ENCODE results near the gene LRIG2.

The LRIG2 gene

GRCh38 chr1:113126207-113126606, 53.2 kb downstream of the LRIG2 start:
- Histone ChIP-seq H3K4me2 (ENCODE audit: insufficient read depth, low read length, poor library complexity, severe bottlenecking) (no peak overlapping the region), H3K79me1 (ENCODE audit: low read depth, low read length) (no peaks in the 10 kb centered on the region), H3K4me3 (ENCODE audit: low read length in 2 of 2) (no peak overlapping the region), H3K9me3 (replicated peaks in 1 of 2; ENCODE audit: control insufficient read depth in 2 of 2, insufficient read depth in 1 of 2, low read depth in 1 of 2, low read length in 2 of 2) (no peaks in the 10 kb centered on the region), H3K4ac (ENCODE audit: low read length) (no peak overlapping the region), H3K27me3 (ENCODE audit: control insufficient read depth in 3 of 3, insufficient read depth in 3 of 3, low read depth in 1 of 3, low read length in 3 of 3) (no peaks in the 10 kb centered on the region), H4K91ac (ENCODE audit: low read depth, low read length, poor library complexity) (no peak overlapping the region), H3K14ac (ENCODE audit: low read length) (no peak overlapping the region), H3K18ac (ENCODE audit: low read length) (no peak overlapping the region), H3K9ac (ENCODE audit: low read depth, low read length, poor library complexity) (no peak overlapping the region), H3K27ac (replicated peaks; ENCODE audit: low read length) (no peak overlapping the region), H2BK5ac (ENCODE audit: low read length) (no peak overlapping the region), H2BK120ac (ENCODE audit: low read depth, low read length) (no peak overlapping the region), H3K23ac (ENCODE audit: low read depth, low read length, poor library complexity) (no peak overlapping the region), H2AK5ac (ENCODE audit: low read depth, low read length) (no peak overlapping the region), H4K8ac (ENCODE audit: low read depth, low read length) (no peak overlapping the region), H2AFZ (ENCODE audit: low read length) (no peak overlapping the region), H3K36me3 (replicated peaks in 1 of 2; ENCODE audit: control insufficient read depth in 2 of 2, insufficient read depth in 2 of 2, low read length in 2 of 2) (peaks cover 14 to 76% of the 10 kb centered on the region in 2 donors), H2BK12ac (ENCODE audit: low read length) (no peak overlapping the region), H2BK15ac (ENCODE audit: low read length) (no peak overlapping the region), H3K4me1 (ENCODE audit: control insufficient read depth in 2 of 2, insufficient read depth in 1 of 2, low read depth in 1 of 2, low read length in 2 of 2) (no peaks in the 10 kb centered on the region)
- DNase-seq (ENCODE audit: low spot score), result no peak
- WGBS, 2 donors (ENCODE audit: extremely low coverage in 2 of 2, insufficient read length in 2 of 2, insufficient replicate concordance in 1 of 2), result no CpG with 5 or more reads among the region's 2 CpGs

GRCh38 chr1:113128116-113128515, 55.1 kb downstream of the LRIG2 start:
- Histone ChIP-seq H3K4me1 (ENCODE audit: control insufficient read depth in 2 of 2, insufficient read depth in 1 of 2, low read depth in 1 of 2, low read length in 2 of 2) (no peaks in the 10 kb centered on the region), H2AK5ac (ENCODE audit: low read depth, low read length) (no peak overlapping the region), H2BK120ac (ENCODE audit: low read depth, low read length) (no peak overlapping the region), H3K27ac (replicated peaks; ENCODE audit: low read length) (no peak overlapping the region), H3K9ac (ENCODE audit: low read depth, low read length, poor library complexity) (no peak overlapping the region), H4K91ac (ENCODE audit: low read depth, low read length, poor library complexity) (no peak overlapping the region), H3K79me1 (ENCODE audit: low read depth, low read length) (no peaks in the 10 kb centered on the region), H3K36me3 (replicated peaks in 1 of 2; ENCODE audit: control insufficient read depth in 2 of 2, insufficient read depth in 2 of 2, low read length in 2 of 2) (peaks cover 11 to 58% of the 10 kb centered on the region in 2 donors), H3K4me3 (ENCODE audit: low read length in 2 of 2) (no peak overlapping the region), H3K4me2 (ENCODE audit: insufficient read depth, low read length, poor library complexity, severe bottlenecking) (no peak overlapping the region), H3K14ac (ENCODE audit: low read length) (no peak overlapping the region), H3K23ac (ENCODE audit: low read depth, low read length, poor library complexity) (no peak overlapping the region), H3K27me3 (ENCODE audit: control insufficient read depth in 3 of 3, insufficient read depth in 3 of 3, low read depth in 1 of 3, low read length in 3 of 3) (no peaks in the 10 kb centered on the region), H3K9me3 (replicated peaks in 1 of 2; ENCODE audit: control insufficient read depth in 2 of 2, insufficient read depth in 1 of 2, low read depth in 1 of 2, low read length in 2 of 2) (no peaks in the 10 kb centered on the region), H2BK15ac (ENCODE audit: low read length) (no peak overlapping the region), H3K4ac (ENCODE audit: low read length) (no peak overlapping the region), H2BK12ac (ENCODE audit: low read length) (no peak overlapping the region), H4K8ac (ENCODE audit: low read depth, low read length) (no peak overlapping the region), H2BK5ac (ENCODE audit: low read length) (no peak overlapping the region), H3K18ac (ENCODE audit: low read length) (no peak overlapping the region), H2AFZ (ENCODE audit: low read length) (no peak overlapping the region)
- DNase-seq (ENCODE audit: low spot score), result no peak
- no CpG with 5 or more reads among the region's 2 CpGs for WGBS, 2 donors (ENCODE audit: extremely low coverage in 2 of 2, insufficient read length in 2 of 2, insufficient replicate concordance in 1 of 2)

- Histone ChIP-seq H3K27me3 (ENCODE audit: control insufficient read depth in 3 of 3, insufficient read depth in 3 of 3, low read depth in 1 of 3, low read length in 3 of 3) (no peaks in the 10 kb centered on the region), H2BK15ac (ENCODE audit: low read length) (no peak overlapping the region), H2AFZ (ENCODE audit: low read length) (no peak overlapping the region), H3K36me3 (replicated peaks in 1 of 2; ENCODE audit: control insufficient read depth in 2 of 2, insufficient read depth in 2 of 2, low read length in 2 of 2) (peaks cover 3 to 43% of the 10 kb centered on the region in 2 donors), H3K4me1 (ENCODE audit: control insufficient read depth in 2 of 2, insufficient read depth in 1 of 2, low read depth in 1 of 2, low read length in 2 of 2) (no peaks in the 10 kb centered on the region), H2AK5ac (ENCODE audit: low read depth, low read length) (no peak overlapping the region), H3K18ac (ENCODE audit: low read length) (no peak overlapping the region), H3K27ac (replicated peaks; ENCODE audit: low read length) (no peak overlapping the region), H4K91ac (ENCODE audit: low read depth, low read length, poor library complexity) (no peak overlapping the region), H4K8ac (ENCODE audit: low read depth, low read length) (no peak overlapping the region), H3K4me2 (ENCODE audit: insufficient read depth, low read length, poor library complexity, severe bottlenecking) (no peak overlapping the region), H2BK5ac (ENCODE audit: low read length) (no peak overlapping the region), H3K79me1 (ENCODE audit: low read depth, low read length) (no peaks in the 10 kb centered on the region), H2BK12ac (ENCODE audit: low read length) (no peak overlapping the region), H3K4me3 (ENCODE audit: low read length in 2 of 2) (no peak overlapping the region), H2BK120ac (ENCODE audit: low read depth, low read length) (no peak overlapping the region), H3K4ac (ENCODE audit: low read length) (no peak overlapping the region), H3K14ac (ENCODE audit: low read length) (no peak overlapping the region), H3K23ac (ENCODE audit: low read depth, low read length, poor library complexity) (no peak overlapping the region), H3K9ac (ENCODE audit: low read depth, low read length, poor library complexity) (no peak overlapping the region), H3K9me3 (replicated peaks in 1 of 2; ENCODE audit: control insufficient read depth in 2 of 2, insufficient read depth in 1 of 2, low read depth in 1 of 2, low read length in 2 of 2) (peaks cover 0 to 2% of the 10 kb centered on the region in 2 donors)
- DNase-seq (ENCODE audit: low spot score), result no peak
- no CpG with 5 or more reads among the region's 6 CpGs for WGBS, 2 donors (ENCODE audit: extremely low coverage in 2 of 2, insufficient read length in 2 of 2, insufficient replicate concordance in 1 of 2)
Measured at GRCh38 chr1:113129529-113130185, 56.7 kb downstream of the LRIG2 start.

- H2BK12ac ChIP-seq (ENCODE audit: low read length), result no peak overlapping the region
- no peak overlapping the region for H3K4me2 ChIP-seq (ENCODE audit: insufficient read depth, low read length, poor library complexity, severe bottlenecking)
- no peak overlapping the region for H3K4me3 ChIP-seq (ENCODE audit: low read length in 2 of 2)
- no peak overlapping the region for H2AK5ac ChIP-seq (ENCODE audit: low read depth, low read length)
- H3K36me3 ChIP-seq (replicated peaks in 1 of 2; ENCODE audit: control insufficient read depth in 2 of 2, insufficient read depth in 2 of 2, low read length in 2 of 2), result peaks cover 0 to 15% of the 10 kb centered on the region in 2 donors
- H2AFZ ChIP-seq (ENCODE audit: low read length), result no peak overlapping the region
- no peak overlapping the region for H3K14ac ChIP-seq (ENCODE audit: low read length)
- peaks cover 0 to 2% of the 10 kb centered on the region in 2 donors for H3K9me3 ChIP-seq (replicated peaks in 1 of 2; ENCODE audit: control insufficient read depth in 2 of 2, insufficient read depth in 1 of 2, low read depth in 1 of 2, low read length in 2 of 2)
- H3K18ac ChIP-seq (ENCODE audit: low read length), result no peak overlapping the region
- no peak overlapping the region for H4K91ac ChIP-seq (ENCODE audit: low read depth, low read length, poor library complexity)
- H3K27me3 ChIP-seq (ENCODE audit: control insufficient read depth in 3 of 3, insufficient read depth in 3 of 3, low read depth in 1 of 3, low read length in 3 of 3), result no peaks in the 10 kb centered on the region
- no peak for DNase-seq (ENCODE audit: low spot score)
- H3K4ac ChIP-seq (ENCODE audit: low read length), result no peak overlapping the region
- no peak overlapping the region for H3K23ac ChIP-seq (ENCODE audit: low read depth, low read length, poor library complexity)
- no peak overlapping the region for H4K8ac ChIP-seq (ENCODE audit: low read depth, low read length)
- no peak overlapping the region for H2BK15ac ChIP-seq (ENCODE audit: low read length)
- no peaks in the 10 kb centered on the region for H3K4me1 ChIP-seq (ENCODE audit: control insufficient read depth in 2 of 2, insufficient read depth in 1 of 2, low read depth in 1 of 2, low read length in 2 of 2)
- H3K79me1 ChIP-seq (ENCODE audit: low read depth, low read length), result no peaks in the 10 kb centered on the region
- no peak overlapping the region for H2BK120ac ChIP-seq (ENCODE audit: low read depth, low read length)
- no peak overlapping the region for H3K27ac ChIP-seq (replicated peaks; ENCODE audit: low read length)
- no CpG with 5 or more reads among the region's 4 CpGs for WGBS, 2 donors (ENCODE audit: extremely low coverage in 2 of 2, insufficient read length in 2 of 2, insufficient replicate concordance in 1 of 2)
- no peak overlapping the region for H3K9ac ChIP-seq (ENCODE audit: low read depth, low read length, poor library complexity)
- no peak overlapping the region for H2BK5ac ChIP-seq (ENCODE audit: low read length)
Measured at GRCh38 chr1:113133038-113133437, 60.0 kb downstream of the LRIG2 start.
